Measurements from ENCODE around the gene GRID2. TPM values are rescaled to one million over a fixed set of nuclear protein-coding genes. Genes with fewer than 3 reads are reported as not detected.

Gene GRID2
- total RNA-seq, 1 donor from 2014 or later, result 0.17 TPM

- H3K27me3 ChIP-seq, result no peaks in the 10 kb centered on the region
- no peak overlapping the region for H3K4me2 ChIP-seq
- no peaks in the 10 kb centered on the region for H3K27me3 Mint-ChIP-seq (ENCODE audit: insufficient read depth, low read depth)
- no peaks in the 10 kb centered on the region for H3K4me1 Mint-ChIP-seq
- no peaks in the 10 kb centered on the region for H3K36me3 ChIP-seq
- no peak overlapping the region for H3K27ac Mint-ChIP-seq
- H3K4me3 Mint-ChIP-seq, result no peak overlapping the region
- no peaks in the 10 kb centered on the region for H3K9me3 Mint-ChIP-seq
- DNase-seq (ENCODE audit: low spot score), result no peak
- H4K20me1 ChIP-seq (ENCODE audit: low read depth), result no peaks in the 10 kb centered on the region
- H3K79me2 ChIP-seq (ENCODE audit: low read depth), result no peaks in the 10 kb centered on the region
- no peak overlapping the region for H3K4me3 ChIP-seq
- H3K4me1 ChIP-seq, result no peaks in the 10 kb centered on the region
- no peak overlapping the region for H3K9ac ChIP-seq
- H3K36me3 Mint-ChIP-seq, result no peaks in the 10 kb centered on the region
- no peaks in the 10 kb centered on the region for H3F3A ChIP-seq (ENCODE audit: low read depth)
- H3K27ac ChIP-seq, result no peak overlapping the region
- peak overlapping the region; percentile 38 for H2AFZ ChIP-seq (replicated peaks)
- TF ChIP-seq CTCF (IDR thresholded peaks at IDR 0.05) (no peak), EZH2 (IDR thresholded peaks at IDR 0.05) (no peak), EZH2phosphoT487 (IDR thresholded peaks at IDR 0.05) (no peak)
- no peaks in the 10 kb centered on the region for H3K9me3 ChIP-seq (ENCODE audit: low read depth)
Measured at GRCh38 chr4:92988301-92988700, 684.5 kb downstream of the GRID2 start.

GRCh38 chr4:92992758-92993157, 689.0 kb downstream of the GRID2 start:
- H3K9me3 Mint-ChIP-seq, result no peaks in the 10 kb centered on the region
- H3K27me3 Mint-ChIP-seq (ENCODE audit: insufficient read depth, low read depth), result no peaks in the 10 kb centered on the region
- H3K36me3 Mint-ChIP-seq, result no peaks in the 10 kb centered on the region
- Histone ChIP-seq H3K27ac (no peak overlapping the region), H3K4me1 (no peaks in the 10 kb centered on the region), H3K4me2 (no peak overlapping the region), H2AFZ (replicated peaks) (no peak overlapping the region), H3K36me3 (no peaks in the 10 kb centered on the region), H3K4me3 (no peak overlapping the region), H3K79me2 (ENCODE audit: low read depth) (no peaks in the 10 kb centered on the region), H3K9ac (no peak overlapping the region), H3F3A (ENCODE audit: low read depth) (no peaks in the 10 kb centered on the region), H4K20me1 (ENCODE audit: low read depth) (no peaks in the 10 kb centered on the region), H3K27me3 (no peaks in the 10 kb centered on the region), H3K9me3 (ENCODE audit: low read depth) (no peaks in the 10 kb centered on the region)
- no peaks in the 10 kb centered on the region for H3K4me1 Mint-ChIP-seq
- H3K4me3 Mint-ChIP-seq, result no peak overlapping the region
- H3K27ac Mint-ChIP-seq, result no peak overlapping the region
- DNase-seq (ENCODE audit: low spot score), result no peak
- TF ChIP-seq EZH2 (IDR thresholded peaks at IDR 0.05) (no peak), EZH2phosphoT487 (IDR thresholded peaks at IDR 0.05) (no peak), CTCF (IDR thresholded peaks at IDR 0.05) (no peak)

- Mint-ChIP-seq H3K4me3 (no peak overlapping the region), H3K9me3 (no peaks in the 10 kb centered on the region), H3K27ac (no peak overlapping the region), H3K27me3 (ENCODE audit: insufficient read depth, low read depth) (no peaks in the 10 kb centered on the region), H3K36me3 (no peaks in the 10 kb centered on the region), H3K4me1 (no peaks in the 10 kb centered on the region)
- H3K27me3 ChIP-seq, result no peaks in the 10 kb centered on the region
- H3K27ac ChIP-seq, result no peak overlapping the region
- no peaks in the 10 kb centered on the region for H3K9me3 ChIP-seq (ENCODE audit: low read depth)
- H3K36me3 ChIP-seq, result no peaks in the 10 kb centered on the region
- TF ChIP-seq CTCF (IDR thresholded peaks at IDR 0.05), result no peak
- TF ChIP-seq EZH2 (IDR thresholded peaks at IDR 0.05), result no peak
- no peak for TF ChIP-seq EZH2phosphoT487 (IDR thresholded peaks at IDR 0.05)
- no peak overlapping the region for H3K9ac ChIP-seq
- no peak overlapping the region for H3K4me3 ChIP-seq
- H3K4me1 ChIP-seq, result no peaks in the 10 kb centered on the region
- no peaks in the 10 kb centered on the region for H3F3A ChIP-seq (ENCODE audit: low read depth)
- peak overlapping the region; percentile 7 for H2AFZ ChIP-seq (replicated peaks)
- H3K79me2 ChIP-seq (ENCODE audit: low read depth), result no peaks in the 10 kb centered on the region
- DNase-seq (ENCODE audit: low spot score), result no peak
- H3K4me2 ChIP-seq, result no peak overlapping the region
- H4K20me1 ChIP-seq (ENCODE audit: low read depth), result no peaks in the 10 kb centered on the region
Measured at GRCh38 chr4:92994727-92995126, 691.0 kb downstream of the GRID2 start.
